NK-92 (cell line): ENCODE data around the gene BCAP29.
"Not testable (repeated sequence)": the region's sequence is repeated elsewhere in the genome, so short reads cannot be mapped to it uniquely, and the experiment has no call there.

Experiments used
- DNase-seq: peaks from one replicate; lab custom pipeline; 2025; ENCODE audit not compliant: unreplicated experiment; lab: John Stamatoyannopoulos, UW

Gene BCAP29, protein sequence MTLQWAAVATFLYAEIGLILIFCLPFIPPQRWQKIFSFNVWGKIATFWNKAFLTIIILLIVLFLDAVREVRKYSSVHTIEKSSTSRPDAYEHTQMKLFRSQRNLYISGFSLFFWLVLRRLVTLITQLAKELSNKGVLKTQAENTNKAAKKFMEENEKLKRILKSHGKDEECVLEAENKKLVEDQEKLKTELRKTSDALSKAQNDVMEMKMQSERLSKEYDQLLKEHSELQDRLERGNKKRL

DNA sequence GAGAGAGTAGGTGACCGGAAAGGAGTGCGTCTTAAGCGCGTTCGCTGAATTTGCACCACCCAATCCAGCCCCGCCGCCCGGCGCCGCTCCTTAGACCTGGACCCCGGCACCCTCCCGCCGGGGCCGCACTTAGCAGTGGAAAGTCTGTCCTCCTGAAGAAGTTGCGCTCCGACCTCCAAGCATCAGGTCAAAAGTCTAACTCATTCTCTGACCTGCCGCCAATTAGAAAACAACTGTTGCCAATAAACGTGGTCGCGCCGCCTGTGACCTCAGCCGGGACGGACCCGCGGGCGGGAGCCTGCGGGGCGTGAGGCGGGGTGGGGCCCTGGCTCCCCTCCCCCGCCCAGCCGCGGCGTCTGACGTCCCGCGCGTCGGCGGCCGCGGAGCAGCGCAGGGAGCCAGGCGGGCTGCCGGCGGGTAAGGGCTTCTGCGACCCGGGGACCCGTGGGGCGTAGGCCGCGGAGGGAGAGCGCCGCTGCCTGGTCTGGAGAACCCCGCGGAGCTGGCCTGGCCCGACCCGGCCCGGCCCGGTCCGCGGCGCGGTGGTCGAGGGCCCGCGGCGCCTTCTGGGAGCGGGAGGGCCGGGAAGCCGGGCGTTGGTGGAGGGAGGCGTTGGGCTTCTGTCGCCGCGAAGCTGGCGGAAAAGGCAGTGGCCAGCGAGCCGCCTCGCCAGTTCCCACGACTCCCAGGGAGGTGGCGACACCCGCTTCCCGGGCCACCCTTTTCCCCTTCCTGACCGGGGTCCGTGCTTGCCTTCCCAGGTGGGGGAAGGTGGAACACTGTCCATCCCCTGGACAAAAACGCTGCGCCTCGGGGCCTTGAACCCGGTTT is at the start of gene BCAP29:
Gene BCAP29 (plus strand): TSS at position 362 of the 831 bp plus-strand sequence. CDS start 527 bp downstream, outside the sequence.
- no peak for DNase-seq

DNA sequence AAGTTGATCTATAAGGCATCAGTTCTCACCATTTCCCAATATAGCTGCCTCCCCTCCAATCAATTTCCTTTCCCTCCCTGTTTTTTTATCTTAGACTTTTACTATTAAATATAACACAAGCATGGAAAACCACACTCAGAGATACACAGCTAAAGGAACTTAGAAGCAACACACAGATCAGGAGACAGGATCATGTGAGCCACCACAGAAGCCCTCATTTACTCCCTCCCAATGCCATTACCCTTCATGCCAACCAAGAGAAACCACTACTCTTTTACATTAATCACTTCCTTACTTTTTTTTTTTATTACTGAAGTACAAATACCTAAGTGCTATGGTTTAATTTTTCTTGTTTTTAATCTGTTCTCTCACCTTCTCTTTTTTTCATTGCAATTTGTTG is 49.3 kb upstream of the BCAP29 start:
- DNase-seq: no peak

DNA sequence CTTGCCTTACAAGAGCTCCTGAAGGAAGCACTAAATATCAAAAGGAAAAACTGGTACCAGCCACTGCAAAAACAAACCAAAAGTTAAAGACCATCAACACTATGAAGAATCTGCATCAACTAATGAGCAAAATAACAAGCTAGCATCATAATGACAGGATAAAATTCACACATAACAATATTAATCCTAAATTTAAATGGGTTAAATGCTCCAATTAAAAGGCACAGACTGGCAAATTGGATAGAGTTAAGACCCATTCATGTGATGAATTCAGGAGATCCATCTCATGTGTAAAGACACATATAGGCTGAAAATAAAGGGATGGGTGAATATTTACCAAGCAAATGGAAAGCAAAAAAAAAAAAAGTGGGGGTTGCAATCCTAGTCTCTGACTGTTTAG is 45.9 kb upstream of the BCAP29 start:
- DNase-seq: no peak

DNA sequence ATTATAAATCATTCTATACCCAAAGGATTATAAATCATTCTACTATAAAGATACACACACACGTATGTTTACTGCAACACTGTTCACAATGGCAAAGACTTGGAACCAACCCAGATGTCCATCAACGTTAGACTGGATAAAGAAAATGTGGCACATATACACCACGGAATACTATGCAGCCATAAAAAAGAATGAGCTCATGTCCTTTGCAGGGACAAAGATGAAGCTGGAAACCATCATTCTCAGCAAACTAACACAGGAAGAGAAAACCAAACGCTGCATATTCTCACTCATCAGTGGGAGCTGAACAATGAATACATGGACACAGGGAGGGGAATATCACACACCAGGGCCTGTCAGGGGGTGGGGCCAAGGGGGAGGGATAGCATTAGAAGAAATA is 42.8 kb upstream of the BCAP29 start:
- not testable (repeated sequence) for DNase-seq

DNA sequence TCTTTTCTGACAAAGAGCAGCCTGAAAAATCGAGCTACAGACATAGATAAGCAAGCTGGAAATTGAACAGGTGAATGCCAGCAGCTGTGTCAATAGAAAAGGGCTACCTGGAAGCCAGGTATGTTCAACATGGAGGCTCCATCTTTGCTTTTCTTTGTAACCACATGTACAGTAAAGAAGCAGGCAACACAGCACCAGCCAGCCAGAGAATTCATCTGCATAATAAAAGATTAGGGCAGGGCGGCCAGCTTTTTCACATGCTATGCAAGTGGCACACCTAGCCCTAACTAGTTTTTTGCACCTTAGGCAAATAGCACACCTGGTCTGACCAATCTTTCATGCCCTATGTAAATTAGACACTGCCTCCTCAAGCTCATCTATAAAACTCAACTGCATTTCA is 42.0 kb upstream of the BCAP29 start:
- no peak for DNase-seq

DNA sequence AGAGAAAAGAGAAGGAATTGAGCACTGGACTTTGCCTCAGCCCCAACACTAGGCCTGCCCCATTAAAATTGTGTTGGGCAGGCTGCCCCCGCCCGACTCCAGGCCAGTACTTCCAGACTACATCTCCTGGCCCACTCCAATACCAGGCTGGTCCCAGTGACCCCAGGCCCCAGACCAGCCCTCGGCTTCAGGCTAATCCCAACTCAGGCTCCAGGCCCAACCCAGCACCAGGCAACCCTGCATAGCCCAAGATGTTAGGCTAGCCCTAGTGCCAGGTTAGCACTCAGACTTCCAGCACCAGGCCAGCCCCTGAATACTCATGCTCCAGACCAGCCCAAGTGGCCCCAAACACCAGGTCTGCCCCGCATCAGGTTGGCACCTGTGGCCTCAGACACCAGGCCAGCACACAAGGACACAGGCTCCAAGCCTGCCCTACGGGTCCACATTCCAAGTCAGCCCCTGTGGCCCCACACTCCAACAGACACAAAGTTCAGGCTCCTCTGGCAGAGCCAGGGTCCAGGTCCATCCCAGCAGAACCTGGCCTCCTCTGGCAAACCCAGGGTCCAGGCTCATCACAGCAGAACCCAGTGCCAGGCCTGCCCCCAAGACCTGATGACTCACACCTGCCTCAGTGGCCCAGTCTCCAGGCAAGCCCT is 36.6 kb upstream of the BCAP29 start:
- DNase-seq: no peak

DNA sequence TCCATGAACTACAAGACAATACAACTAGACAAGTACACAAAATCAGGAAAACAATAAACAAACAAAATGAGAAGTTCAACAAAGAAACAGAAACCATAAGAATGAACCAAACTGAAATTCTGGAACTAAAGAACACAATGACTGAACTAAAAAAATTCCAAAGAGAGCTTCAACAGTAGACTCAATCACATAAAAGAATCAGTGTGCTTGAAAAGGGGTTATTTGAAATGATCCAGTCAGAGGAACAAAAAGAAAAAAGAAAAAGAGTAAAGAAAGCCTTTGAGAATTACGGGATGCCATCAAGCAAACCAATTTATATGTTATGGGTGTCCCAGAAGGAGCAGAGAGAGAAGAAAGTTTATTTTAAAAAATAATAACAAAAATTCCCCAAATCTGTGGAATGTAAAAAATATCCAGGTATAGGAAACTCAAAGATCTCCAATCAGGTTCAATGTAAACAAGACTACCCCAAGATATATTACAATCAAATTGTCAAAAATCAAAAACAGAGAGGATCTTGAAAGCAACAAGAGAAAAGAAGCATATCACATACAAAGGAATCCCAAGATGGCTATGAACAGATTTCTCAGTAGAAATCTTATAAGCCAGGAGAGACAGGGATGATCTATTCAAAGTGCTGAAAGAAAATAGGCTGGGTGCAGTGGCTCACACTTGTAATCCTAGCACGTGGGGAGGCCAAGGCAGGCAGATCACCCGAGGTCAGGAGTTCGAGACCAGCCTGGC is 35.0 kb upstream of the BCAP29 start:
- DNase-seq: no peak

DNA sequence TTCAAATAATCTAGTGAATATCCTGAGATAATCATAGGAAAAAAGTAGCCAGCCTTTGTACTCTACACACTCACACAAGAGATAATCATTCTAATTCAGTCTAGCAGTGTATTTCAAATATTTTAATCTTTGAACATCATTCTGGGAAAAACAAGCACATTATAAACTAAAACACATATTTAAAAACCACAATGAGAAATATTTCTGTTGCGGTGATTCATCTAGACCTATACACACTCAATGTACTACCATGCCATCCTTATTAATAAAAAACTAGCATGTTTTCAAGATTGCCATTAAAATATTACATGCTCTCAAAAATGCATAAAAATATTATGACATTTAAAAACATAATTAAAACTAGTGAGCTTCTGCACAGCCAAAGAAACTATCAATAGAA is 28.1 kb upstream of the BCAP29 start:
- no peak for DNase-seq

DNA sequence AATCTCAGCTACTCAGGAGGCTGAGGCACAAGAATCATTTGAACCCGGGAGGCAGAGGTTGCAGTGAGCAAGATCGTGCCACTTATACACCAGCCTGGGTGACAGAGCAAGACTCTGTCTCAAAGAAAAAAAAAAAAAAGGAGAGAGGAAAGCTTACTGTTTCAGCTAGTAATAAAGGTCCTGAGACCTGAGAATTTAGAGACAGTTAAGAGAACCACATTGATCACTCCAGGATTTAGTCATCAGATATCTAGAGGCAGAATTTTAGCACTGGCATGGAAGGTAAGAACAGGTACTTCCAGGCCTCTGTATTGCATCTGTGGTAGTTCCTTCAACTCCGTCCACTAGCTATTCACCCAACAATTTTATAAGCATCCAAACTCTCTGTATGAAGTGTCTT is 24.2 kb upstream of the BCAP29 start:
- no peak for DNase-seq

DNA sequence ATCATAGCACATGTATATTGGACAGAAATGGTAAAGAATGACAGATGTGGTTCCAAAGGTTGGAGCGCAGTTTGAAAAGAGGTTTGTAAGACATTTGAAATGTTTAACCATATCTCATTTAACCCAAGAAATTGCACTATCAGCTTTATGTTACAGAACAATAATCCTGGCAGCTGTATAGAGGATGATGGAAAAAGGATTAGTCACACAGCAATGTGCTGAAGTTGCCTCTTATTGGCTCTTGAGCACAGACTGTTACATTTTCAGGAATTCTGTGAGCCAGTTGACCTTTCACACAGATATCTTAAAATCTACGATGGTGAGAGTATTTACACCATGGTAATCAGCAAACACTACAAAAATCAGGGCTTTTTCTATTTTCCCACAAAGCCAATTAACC is 20.2 kb upstream of the BCAP29 start:
- no peak for DNase-seq

DNA sequence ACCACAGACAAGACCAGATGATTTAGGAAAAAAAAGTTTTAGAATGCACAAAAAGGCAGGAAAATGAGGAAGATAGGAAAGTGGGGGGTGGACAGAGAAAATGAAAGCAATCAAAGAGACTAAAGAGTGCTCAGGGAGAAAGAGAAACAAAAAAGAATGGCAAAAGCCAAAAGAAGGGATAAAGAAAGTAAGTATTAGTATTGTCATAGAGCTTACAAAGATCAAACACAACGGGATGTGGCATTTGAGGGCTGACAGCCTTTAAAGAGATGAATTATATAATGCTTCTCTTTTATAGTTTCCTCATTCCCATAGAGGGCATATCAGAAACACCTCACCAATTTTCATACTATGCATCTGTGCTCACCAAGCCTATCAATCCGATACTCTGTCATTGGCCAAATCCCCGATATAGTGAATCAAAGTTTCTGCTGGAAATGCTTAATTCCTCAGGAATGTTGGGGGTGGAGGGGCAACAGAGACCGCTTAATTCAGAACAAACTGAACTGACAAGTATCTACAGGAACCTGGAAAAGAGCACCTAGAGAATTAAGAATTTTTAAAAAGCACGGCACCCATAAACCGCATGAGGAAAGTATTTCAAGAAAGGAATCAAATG is 19.0 kb upstream of the BCAP29 start:
- DNase-seq: no peak

DNA sequence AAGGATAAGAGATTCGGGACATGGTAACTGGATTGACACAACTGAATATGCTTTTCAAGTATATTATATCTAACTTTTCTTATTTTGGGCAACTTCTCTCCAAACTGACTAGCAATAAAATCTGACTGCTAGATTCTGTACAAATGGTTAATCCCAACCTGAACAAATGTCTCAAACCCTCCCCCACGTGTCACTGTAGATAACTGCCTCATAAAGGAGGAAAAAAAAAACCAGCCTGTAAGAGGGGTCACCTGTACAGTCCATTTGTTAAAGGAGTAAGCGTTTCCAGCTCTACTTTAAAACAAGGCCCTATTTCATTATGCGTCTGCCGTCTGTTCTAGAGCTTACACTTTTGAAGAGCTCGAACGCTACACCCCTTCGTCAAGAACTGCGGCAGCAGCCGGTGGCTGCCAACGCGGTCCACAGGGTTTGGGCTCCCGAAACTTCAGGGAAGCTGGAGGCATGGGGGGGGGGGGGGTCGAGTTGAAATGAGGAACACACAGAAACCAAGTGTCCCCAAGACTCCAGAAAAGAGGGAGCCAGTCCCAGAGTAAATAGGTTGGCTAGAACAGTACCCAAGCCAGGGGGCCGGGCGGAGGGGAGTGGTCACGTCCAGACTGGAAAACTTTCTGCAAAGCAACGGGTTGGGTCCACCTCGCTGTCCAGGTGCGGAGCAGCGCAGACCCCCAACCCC is 16.8 kb upstream of the BCAP29 start:
- DNase-seq: no peak

DNA sequence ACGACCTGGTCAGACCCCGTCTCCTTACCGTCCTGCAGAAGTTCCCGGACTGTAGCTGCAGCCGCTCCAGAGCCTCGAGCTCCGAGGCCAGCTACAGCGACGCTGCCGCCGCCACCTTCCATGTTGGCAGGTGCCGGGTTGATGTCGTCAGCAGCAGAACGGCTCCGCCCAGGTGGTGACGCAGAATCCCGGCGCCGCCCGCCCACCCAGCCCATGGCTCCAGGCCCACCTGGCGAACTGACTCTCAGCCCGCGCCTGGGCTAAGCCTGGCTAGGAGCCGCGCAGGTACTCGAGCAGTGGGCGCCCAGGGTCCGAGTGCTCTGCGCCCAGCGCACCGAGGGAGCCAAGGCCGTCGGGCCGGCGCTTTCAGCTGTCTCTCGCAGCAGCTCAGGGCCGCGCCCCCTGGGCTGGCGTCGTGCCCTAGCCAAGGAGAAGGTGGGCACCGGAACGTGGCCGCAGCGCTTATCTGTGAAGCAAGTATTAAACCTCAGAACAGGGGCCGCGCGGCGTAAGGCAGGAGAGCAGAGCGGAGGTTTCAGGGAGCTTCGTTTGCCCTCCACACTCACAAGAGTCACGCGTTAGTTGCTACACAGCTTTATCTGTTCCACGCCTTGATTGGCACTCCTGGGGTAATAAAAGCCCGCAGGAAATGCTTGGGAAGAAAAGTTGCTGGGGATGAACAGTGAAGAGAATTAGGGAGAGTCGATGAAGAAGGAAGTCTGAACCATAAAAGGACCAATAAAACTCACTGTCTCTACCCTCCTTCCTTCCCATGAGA is 16.1 kb upstream of the BCAP29 start, which contains the start of the genes COG5 and DUS4L:
Gene COG5 (minus strand): TSS at position 146 of the 778 bp plus-strand sequence. CDS start 24 bp downstream, at position 122.
Gene DUS4L (plus strand): TSS at position 197 of the 778 bp plus-strand sequence. CDS start 3,100 bp downstream, outside the sequence.
- DNase-seq: peak; percentile 26

DNA sequence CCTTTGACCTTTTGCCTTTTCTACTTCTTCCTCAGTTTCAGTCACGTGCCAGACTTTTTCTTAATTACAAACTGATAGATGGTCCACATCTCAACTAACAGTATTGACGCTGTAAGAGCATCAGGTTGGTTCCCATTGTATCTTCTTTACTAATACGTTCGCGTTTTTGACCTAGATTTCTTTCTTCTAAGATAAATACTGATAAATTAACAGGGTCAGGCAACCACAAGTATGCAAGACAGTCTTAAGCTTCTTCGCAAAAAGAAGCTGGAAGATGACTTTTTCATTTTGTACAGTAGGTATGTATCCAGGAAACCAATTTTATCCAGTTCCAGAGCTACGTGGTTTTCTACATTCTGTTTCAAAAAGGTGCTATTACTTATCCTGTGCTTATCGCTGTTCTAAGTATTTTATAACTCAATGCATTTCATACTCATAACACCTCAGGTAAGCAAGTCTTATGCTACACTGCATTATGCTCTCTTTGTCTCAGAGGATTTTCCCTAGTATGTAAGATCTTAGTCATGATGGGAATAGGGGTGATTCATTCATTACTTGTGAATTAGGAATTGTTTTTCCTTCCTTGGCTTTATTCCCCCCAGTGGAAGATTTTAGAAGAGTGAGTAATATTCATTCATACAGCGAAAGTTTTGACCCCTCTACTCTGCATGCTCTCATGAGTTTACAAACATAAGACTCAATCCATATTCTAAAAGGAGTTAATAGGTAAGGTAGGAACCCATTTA is 15.3 kb upstream of the BCAP29 start:
- no peak for DNase-seq

DNA sequence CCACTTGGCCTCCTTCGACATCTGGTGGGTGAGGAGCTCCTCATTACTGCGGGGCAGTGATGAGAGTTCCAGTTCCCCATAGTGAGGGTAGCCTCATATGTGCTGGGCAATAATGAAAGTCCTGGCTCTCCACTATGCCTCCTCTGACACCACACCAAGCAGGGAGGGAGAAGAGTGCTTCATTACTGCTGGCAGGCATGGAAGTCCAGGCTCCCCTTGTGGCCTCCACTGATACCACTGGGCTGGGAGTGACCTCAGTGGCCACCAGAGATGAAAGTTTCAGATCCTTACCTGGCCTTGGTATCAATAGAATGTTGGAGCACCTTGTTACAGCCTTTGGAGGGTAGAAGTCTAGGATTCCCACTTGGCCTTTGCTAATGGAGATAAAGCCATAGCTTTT is 9.7 kb upstream of the BCAP29 start:
- no peak for DNase-seq

DNA sequence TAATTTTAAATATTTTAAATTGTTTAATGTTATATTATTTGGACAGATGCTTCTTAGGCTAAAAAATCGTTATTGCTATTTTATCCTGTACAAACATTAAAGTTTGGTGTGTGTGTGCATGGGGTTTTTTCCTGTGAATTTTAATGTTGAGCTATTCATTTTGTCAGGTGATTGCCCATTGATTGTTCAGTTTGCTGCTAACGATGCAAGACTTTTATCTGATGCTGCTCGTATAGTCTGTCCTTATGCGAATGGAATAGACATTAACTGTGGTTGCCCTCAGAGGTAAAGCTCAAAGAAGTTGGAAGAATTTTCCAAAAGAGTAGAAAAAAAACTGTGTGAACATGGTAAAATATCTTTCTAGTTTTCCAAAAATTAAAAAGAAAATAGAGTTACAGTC is 6.5 kb upstream of the BCAP29 start:
- no peak for DNase-seq

DNA sequence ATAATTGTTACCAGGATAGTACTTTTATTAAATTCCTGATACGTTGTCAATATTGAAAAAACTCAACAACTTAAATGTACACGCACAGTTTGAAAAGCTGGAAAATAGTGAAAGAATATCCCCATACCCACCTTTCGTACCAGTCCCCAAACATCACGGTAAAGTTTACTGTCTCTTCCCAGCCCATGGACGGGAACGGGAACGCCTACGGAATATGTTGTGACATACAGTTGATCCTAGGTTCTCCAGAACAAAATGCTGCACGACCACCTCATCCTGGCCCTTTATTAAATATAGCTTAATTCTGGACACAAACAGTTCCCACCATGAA is 527 bp upstream of the BCAP29 start:
- no peak for DNase-seq

DNA sequence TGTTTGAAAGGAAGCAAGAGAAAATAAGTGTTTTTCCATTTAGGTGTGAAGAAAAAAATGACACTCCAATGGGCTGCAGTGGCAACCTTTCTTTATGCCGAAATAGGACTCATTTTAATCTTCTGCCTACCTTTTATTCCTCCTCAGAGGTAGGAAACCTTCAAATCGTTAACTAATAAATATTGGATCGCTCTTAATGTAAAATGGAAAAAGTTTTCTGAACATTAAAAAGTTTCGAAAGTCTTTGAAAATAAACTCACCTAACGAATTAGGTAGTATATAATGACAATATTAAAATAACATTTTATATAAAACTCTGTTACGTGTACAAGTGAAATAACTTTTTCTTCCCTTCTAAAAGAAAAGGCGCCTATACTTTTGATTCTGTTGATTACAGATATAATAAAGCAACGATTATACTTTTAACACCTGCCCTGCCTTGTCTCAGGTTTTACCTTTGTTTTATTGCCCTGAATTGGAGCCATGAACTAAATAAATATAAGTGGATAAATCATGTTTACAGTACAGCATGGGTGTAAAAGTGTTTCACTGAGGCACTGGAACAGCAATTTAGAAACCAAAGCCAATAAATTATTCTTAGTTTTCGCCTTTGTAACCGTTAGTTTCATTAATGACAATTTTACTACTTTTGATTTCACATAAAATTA is 804 bp downstream of the BCAP29 start:
- no peak for DNase-seq
